ENCODE data around the gene ANKS1B. TPM values are rescaled to one million over a fixed set of nuclear protein-coding genes. Genes with fewer than 3 reads are reported as not detected.

Gene ANKS1B
- total RNA-seq, 1 donor from 2014 or later: 0.46 TPM

DNA sequence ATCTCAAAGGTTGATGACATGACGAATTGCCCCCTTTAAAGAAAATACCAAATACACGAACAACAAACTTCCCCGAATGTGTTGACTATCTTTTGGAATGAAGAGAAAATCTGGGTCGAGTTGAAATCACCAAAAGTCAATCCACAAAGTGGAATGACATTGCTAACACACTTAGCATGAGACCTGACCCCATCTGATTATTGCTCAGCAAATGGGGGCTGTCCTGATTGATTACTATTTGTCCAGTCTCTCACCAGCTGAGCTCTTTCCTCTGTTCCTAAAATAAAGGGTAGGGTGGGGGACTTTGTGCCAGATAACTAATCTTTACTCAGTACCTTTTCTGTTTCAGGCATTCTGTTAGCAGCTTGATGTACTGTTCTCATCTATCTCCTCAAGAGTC is 1116.2 kb downstream of the ANKS1B start:
- TF ChIP-seq, protein P1, sequence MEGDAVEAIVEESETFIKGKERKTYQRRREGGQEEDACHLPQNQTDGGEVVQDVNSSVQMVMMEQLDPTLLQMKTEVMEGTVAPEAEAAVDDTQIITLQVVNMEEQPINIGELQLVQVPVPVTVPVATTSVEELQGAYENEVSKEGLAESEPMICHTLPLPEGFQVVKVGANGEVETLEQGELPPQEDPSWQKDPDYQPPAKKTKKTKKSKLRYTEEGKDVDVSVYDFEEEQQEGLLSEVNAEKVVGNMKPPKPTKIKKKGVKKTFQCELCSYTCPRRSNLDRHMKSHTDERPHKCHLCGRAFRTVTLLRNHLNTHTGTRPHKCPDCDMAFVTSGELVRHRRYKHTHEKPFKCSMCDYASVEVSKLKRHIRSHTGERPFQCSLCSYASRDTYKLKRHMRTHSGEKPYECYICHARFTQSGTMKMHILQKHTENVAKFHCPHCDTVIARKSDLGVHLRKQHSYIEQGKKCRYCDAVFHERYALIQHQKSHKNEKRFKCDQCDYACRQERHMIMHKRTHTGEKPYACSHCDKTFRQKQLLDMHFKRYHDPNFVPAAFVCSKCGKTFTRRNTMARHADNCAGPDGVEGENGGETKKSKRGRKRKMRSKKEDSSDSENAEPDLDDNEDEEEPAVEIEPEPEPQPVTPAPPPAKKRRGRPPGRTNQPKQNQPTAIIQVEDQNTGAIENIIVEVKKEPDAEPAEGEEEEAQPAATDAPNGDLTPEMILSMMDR (conservative IDR thresholded peaks at IDR 0.05; ENCODE audit: low read depth, low read length): no peak
- DNase-seq (ENCODE audit: low read depth): no peak
- H3K4me3 ChIP-seq (ENCODE audit: low read depth, low read length): no peak overlapping the region

DNA sequence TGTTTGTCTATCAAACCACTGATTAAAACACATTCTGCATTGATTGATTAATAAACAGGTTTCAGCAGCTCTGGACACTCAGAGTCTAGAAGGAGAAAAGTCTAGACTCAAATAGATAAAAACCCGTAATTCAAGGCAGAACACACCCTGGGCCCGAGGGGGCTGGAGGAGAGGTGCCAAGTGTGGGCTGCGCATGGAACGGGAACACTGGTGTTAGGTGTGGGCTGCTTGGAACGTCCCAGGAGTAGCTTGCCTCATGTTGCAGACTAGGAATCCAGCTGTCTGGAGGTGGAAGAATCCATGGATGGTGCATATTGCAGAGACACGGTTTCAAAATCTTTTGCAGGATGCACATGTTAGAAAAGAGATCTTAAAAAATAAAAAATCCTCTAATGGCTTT is 1116.7 kb downstream of the ANKS1B start:
- TF ChIP-seq, protein P1 (conservative IDR thresholded peaks at IDR 0.05; ENCODE audit: low read depth, low read length): no peak
- H3K4me3 ChIP-seq (ENCODE audit: low read depth, low read length): no peak overlapping the region
- DNase-seq (ENCODE audit: low read depth): no peak

DNA sequence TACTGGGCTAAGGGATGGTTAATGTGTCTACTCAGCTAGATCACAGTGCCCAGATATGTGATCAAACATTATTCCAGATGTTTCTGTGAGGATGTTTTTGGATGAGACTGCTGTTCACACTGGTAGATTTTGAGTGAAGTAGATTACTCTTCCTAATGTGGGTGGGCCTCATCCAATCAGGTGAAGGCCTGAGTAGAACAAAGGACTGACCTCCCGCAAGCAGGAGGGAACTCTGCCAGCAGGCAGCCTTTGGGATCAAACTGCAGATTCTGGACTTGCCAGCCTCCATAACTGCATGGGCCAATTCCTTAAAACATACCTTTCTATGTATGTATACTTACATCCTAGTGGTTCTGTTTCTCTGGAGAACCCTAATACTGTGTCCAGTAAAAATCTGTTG is 1120.4 kb downstream of the ANKS1B start:
- DNase-seq (ENCODE audit: low read depth): no peak
- TF ChIP-seq, protein P1 (conservative IDR thresholded peaks at IDR 0.05; ENCODE audit: low read depth, low read length): no peak
- H3K4me3 ChIP-seq (ENCODE audit: low read depth, low read length): no peak overlapping the region

DNA sequence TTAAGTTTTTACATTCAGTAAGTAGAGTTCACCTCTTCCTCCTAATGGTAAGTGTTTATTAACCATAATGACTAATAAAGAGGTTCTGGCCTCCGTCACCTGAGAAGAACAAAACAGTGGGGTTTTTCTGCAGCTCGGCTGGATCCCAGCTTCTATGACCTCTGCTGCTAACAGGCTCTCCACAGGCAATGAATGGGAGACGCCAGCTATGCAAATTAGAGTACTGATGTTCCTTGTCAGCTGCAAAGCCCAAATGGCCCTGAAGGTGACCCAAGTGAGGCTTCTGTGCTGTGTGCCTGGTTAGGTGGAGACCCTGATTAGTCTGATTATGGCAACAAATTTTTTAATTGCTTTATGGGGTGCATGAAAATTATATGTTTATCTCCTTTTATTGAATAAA is 1121.6 kb downstream of the ANKS1B start:
- TF ChIP-seq, protein P1 (conservative IDR thresholded peaks at IDR 0.05; ENCODE audit: low read depth, low read length): no peak
- H3K4me3 ChIP-seq (ENCODE audit: low read depth, low read length): no peak overlapping the region
- DNase-seq (ENCODE audit: low read depth): no peak

DNA sequence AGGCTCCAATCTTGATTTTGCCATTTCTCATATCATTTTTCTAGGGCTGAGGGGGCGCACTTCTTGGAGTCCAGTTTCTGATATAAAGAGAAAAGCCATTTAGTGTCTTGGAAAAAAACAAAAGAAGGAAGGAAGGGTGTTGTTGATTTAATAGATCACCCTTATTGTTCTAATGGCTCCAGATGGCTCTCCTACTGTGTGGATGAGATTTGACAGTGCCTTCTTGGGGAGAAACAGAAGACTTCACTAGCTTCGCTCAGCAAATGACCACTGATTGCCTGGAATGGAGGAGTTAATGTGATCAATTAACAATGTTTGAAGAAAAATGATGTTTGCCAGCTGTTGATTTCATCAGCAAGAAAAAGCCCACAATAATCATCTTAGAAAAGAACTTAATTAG is 1123.5 kb downstream of the ANKS1B start:
- DNase-seq (ENCODE audit: low read depth): no peak
- TF ChIP-seq, protein P1 (conservative IDR thresholded peaks at IDR 0.05; ENCODE audit: low read depth, low read length): no peak
- no peak overlapping the region for H3K4me3 ChIP-seq (ENCODE audit: low read depth, low read length)

DNA sequence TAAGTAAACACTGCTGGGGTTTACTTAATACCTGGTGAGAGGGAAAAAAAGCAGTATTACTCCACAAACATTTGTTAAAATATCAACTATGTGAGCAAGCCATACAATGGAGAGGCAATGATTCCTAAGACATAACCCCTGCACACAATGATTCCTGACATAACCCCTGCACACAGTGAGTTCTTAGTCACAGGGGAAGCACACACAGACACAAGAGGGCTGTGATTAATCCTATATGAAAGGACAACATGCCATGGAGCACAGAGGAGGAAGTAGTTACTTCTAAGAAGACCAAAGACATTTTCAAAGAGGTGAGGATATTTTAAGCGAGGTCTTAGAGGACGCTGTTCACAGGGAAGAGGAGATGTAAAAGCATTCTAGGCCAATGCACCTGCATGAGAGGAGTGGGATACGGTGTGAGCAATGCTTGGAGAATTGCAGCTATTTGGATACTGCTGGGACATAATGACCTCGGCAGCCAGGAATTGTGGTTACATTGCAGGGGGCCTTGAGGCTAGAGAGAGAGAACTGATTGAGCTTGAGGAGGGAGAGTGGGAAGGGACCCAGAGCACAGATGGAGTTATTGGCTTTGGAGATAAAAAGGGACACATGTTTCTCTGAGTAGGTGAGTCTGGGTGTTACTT is 1127.7 kb downstream of the ANKS1B start:
- H3K4me3 ChIP-seq (ENCODE audit: low read depth, low read length): no peak overlapping the region
- DNase-seq (ENCODE audit: low read depth): peak; percentile 25
- TF ChIP-seq, protein P1 (conservative IDR thresholded peaks at IDR 0.05; ENCODE audit: low read depth, low read length): no peak

DNA sequence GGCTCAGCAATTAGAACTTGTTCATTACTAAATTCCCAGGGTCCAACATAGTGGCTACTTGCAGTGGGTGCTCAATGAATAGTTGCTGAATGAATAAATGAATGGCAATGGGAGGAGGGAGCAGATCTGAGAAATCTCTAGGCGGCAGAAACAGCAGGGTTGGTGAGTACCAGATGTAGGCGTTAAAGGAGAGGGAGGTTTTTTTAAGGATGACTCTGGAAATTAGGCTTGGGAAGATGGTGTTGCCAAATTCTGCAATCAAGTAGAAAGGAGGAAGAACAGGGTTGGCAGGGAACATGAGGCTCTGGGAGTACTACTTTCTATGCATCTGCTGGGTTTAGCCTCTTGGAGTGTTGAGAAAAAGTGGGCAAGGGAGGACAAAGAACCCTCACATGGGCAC is 1132.6 kb downstream of the ANKS1B start:
- no peak overlapping the region for H3K4me3 ChIP-seq (ENCODE audit: low read depth, low read length)
- no peak for DNase-seq (ENCODE audit: low read depth)
- TF ChIP-seq, protein P1 (conservative IDR thresholded peaks at IDR 0.05; ENCODE audit: low read depth, low read length): no peak
